HG02840 (cell line): ENCODE results near the gene SAMHD1.
"Not testable (repeated sequence)": the region's sequence is repeated elsewhere in the genome, so short reads cannot be mapped to it uniquely, and the experiment has no call there.

Source experiments
- ATAC-seq: cut with Tn5 transposase; IDR thresholded peaks from one replicate; pipeline ENCODE4 v1.9.1; 2021; ENCODE audit warnings: mild to moderate bottlenecking, moderate library complexity, moderate number of reproducible peaks; ENCODE audit not compliant: unreplicated experiment, low FRiP score

SAMHD1 gene

DNA sequence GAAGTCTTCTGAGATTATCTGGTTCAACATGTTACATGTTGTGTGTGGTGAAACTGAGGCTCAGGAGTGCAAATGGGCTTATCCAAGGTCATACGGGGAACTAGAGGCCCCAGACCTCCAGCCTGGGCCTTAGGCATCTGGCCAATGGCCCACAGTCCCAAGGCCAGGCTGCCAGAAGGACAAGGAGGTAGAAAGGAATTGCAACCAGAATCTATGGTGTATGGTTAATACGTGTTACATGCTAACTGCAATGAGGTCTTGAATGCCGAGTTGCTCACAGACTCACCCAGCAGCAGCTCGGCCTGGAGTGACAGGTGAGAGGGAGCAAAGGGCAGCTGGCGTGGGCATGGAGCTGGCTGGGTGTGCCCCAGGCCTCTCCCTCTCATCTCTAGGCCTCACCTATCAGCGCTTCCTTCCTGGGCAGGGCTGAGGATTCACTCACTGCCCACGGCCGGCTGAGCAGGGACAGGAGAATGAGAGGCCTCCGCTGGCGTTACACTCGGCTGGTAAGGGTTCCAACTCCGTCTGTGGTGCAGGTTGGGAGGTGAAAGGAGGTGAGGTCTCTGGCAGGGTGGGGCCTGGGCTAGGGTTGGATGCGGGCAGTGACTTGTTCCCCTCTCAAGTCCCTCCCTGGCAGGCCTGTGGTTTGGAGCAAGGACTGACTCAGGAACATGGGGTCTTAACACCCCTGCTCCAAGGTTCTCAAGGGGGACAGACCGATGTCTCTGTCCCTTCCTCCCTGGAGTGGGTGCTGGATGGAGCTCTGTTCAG is 75.6 kb downstream of the SAMHD1 start, which contains the start of gene TLDC2:
Gene TLDC2 (plus strand): TSS at position 437 of the 771 bp plus-strand sequence. CDS start 37 bp downstream, at position 474.
- no peak for ATAC-seq

DNA sequence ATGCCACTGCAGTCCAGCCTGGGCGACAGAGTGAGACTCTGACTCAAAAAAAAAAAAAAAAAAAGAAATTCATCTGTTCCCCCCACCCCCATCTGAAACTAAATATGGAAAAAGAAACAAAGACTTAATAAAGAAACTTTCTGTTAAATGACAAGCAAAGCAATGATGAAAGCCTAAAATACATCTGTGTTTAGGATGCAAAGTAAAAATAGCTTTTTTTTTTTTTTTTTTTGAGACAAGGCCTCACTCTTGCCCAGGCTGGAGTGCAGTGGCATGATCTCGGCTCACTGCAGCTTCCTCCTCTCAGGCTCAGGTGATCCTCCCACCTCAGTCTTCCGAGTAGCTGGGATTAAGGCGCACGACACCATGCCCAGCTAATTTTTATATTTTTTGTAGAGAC is 76.4 kb downstream of the SAMHD1 start:
- not testable (repeated sequence) for ATAC-seq

DNA sequence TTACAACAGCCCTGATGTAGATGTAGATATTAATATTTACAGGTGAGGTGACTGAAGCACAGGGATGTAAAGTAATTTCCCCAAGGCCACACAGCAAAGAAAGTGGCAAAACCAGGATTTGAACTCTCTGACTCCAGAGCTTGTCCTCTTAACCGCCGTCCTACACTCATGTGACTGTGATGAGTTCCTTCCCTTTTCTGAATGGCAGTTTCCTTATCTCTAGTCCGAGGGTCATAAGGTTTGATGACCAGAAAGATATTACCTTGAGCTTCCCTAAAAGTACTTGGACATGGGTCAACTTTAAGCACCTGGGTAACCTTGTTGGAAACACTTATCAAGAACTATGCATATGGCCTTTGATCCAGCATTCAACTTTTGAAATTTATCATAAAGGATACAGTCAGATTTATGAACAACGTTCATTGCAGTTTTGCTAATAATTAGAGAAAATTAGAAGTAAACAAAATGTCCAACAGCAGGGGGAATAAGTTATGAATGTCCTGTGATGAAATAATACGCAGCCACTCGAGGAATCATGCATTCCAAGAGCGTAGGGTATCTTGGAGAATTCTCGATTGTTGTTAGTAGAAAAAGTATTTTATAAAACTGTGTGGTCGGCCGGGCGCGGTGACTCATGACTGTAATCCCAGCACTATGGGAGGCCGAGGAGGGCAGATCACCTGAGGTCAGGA is 77.9 kb downstream of the SAMHD1 start:
- no peak for ATAC-seq

DNA sequence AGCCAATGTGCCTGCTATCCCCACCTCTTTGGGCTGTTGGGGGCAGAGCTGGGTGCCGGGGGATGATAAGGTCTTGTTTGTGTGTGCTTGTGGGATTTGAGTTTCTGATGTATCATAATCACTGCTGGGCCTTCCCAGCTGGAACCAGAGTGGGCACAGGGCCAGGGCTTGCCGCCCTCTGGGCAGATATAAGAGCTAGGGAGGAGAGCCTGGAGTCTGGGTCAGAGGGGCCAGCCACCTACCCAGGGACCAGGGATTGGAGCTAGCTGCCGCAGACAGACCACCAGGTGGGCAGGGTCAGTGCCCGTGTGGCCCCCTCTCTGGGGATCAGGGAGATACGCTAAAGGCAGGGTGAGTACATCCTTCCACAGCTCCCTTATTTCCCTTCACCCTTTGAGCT is 78.7 kb downstream of the SAMHD1 start:
- no peak for ATAC-seq

DNA sequence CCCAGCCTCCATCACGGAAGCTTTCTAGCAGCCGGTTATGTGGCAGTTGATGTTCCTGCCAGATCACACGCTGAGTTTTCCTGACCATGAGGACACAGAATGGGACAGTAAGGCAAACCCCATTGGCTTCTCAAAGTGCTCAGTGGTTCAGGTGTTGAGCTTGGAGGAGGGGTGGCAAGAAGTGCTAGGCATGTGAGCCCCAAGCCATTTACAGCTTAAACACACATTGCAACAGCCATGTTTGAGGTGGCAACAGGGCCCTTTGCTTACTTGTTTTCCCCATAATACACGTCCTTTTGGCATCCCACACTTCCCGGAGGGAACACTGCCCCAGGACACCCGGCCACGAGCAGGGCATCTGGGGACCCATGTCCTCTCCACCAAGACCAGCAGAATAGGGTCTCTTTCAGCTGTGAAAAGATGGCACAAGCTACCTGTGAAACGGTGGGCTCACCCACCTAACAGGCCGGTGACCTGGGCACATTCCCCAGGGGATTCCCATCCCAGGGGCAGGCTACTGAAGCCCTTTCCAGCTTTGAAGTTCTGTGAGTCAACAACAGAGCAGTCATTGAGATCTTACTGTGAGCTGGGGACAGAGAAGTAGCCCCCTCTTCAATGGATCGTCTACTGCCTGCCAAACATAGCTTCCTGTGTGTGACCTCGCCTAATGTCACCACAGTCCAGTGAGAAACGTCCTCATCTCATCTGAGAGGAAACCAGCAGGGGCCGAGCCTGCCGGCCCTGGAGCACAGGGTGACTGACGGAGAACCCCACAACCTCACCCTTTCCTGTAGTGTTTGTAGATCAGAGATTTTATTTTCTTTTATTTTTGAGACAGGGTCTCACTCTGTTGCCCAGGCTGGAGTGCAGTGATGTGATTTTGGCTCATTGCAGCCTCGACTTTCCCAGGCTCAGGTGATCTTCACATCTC is 79.6 kb downstream of the SAMHD1 start:
- ATAC-seq, result no peak

DNA sequence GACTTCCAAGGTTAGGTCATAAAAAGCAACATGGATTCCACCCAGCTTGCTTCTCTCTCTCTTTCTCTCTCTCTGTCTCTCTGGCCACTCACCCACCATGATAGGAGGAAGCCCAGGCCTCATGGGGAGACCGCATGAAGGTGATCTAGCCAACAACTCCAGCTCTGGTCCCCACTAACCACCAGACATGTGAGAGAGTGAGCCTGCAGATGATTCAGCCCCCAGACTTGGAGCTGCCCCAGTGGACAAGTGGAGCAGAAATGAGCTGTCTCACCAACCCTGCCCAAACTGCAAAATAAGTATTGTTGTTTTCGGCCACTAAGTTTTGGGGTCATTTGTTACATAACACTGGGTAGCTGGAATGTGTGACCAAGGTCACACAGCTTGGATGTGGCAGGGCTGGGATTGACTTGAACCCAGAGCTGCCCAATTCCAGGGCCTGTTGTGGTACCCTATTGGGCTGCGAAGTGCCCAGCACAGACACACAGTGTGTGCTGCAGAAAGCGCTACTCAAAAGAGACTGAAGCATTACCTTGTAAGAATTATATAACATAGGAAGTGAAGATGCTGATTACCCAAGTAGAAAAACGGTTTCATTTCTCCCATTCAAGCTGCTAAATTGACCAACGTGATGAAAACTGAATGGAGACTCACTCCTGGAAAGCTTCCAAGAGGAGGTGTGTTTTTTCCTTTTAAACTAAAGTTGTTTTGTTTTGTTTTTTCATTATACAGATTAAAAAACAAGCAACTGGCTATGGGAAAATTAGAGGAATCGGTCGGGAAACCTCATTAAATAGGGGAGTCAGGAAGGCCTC is 84.6 kb downstream of the SAMHD1 start:
- no peak for ATAC-seq

DNA sequence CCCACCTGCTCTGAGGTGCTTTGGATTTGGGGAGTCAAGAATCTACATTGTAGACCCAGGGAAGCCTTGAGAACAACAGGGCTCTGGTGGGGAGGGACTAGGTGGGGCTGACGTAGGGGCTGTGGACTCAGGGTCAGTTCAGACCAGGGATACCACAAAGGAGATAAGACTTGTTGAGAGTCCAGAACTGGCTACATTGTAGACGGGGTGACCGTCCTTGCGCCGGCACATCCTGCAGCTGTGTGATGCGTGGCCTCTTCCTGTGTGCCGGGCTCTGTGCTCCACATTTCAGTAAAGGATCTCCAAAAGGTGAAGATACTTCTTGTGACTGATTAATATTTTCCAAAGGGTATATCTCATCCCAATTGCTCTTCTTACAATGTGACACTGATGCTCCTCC is 85.3 kb downstream of the SAMHD1 start:
- ATAC-seq, result no peak

DNA sequence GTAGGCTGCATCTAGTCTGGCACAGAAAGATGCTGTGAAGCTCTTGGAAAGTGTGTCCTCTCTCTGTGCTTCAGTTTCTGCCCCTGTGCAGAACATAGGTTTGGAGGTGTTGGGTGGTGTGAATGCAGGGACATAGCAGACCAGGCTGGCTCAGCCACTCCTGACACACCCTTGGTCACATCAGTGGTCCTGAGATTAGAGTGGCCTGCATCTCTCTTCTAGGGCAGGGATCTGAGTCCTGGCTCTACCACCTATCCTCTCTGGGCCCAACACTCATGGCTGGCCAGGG is 85.7 kb downstream of the SAMHD1 start:
- no peak for ATAC-seq

DNA sequence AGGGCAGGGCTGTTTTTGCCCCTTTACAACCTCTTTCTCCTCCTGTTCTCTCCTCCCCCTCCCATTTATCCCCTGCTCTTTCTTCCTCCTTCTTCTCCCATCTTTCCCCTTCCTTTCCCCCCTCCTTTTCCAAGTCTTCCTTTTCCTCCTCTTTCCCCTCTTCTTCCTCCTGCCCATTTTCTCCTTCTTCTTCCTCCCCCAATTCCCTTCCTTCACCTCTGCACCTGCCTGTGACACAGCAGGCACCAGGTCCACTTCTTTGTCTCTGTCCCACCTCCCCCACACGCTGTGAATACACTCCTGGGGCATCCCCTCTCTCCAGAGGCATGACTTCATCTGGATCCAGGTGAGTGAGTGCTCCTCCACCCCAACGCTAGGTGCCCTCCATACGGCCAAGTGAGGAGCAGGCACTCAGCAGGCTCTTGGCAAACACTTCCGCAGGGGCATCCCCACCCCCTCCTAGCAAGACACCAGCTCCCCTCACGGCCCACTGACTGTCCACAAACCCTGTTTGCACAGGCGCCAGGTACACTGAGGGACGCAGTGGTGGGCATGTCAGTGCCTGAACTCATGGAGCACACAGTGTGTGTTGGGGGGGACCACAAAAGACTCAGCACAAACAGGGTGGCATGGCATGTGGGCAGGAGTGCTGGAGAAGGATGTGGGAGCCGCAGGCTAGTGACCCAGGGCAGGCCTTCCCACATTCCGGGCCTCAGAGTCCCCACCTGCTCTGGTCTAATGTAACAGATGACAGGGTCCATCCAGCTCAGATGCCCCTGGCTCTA is 86.2 kb downstream of the SAMHD1 start:
- ATAC-seq, result no peak

DNA sequence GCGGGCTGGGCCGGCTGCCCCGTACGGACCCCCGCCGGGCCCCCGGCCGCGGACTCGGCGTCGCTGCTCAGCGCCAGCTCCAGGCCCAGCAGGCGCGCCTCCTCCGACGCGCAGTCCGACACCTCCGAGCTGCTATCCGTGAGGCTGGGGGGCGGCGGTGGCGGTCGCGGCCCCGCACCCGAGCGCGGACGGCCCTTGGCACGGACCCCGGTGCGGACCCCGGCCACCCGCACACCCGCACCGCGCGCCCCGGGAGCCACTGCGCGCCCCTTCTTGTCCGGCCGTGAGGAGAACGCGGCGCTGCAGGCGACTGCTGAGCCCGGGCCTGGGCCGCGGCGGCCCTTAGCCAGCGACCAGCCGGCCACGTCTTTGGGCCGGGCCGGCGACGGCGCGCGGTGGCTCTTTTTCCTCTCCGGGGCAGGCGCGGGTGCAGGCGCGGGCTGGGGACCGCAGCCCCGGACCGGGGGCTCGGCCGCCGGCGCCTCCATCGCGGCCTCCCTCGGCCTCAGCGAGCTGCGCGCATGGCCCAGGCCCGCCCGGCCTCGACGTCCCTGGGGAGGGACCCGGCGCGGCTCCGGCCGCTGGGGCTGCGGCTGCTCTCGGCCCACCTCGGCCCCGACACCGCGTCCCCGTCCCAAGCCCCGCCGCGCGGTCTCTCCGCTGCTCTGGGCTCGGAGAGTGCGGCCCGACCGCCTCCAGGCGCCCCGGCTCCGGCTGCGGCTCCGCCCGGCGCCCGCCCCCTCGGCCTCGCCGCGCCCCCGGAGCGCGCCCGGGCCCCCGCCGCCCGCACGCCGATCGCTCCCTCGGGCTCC is 88.4 kb downstream of the SAMHD1 start:
- peak; percentile 13 for ATAC-seq

DNA sequence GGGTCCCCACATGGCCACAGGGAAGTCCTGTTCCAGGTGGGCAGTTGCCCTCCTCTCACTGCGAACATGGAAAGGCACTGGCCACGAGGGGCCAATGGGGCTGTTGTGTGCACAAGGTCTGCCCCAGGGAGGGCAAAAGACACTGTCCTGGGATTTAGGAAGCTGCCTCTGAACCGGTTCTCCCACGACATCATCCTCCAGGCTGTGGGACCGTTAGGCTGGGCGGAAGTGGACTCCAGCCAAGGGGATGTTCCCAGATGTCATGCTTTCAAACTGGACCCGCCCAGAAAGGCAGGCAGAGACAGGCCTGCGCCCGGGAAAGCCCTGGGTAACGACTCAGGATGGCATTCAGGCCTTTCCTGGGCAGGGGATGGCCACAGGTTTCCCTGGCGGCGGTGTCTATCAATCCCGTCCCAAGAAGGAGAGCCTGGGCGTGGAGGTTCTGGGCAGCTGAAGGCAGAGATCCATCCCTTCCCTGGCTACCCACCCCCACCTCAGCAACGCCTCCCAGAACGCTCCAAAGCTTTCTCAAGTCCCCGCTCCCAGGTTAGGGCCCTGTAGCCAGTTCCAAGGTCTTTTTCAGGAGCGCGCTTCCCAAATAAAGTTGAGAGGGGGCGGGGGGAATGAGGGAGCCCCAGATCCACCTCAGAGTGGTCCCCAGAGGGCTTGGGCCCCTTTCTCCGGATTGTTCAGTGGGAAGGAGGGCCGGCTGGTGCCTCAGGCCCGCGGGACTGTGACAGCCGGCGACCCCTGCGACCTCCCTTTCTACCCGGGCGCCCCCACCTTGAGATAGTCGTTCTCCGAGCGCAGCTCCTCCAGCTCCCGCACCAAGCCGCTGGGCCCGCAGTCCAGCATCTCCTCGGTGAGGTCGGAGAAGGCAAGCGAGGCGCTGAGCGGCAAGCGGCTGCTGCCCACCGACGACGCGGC is 89.4 kb downstream of the SAMHD1 start:
- no peak for ATAC-seq

DNA sequence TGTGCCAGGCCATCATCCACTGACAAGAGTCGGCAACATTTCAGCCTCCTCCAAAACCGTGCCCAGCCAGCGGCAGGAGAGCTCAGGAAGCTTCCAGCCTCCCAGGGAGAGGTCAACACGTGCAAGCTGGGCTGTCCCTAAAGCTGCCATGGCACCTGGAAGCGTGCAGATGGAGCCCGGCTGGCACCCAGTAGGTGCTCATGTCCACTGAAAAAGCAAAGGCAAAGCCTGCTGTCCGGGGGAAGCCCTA is 90.0 kb downstream of the SAMHD1 start:
- ATAC-seq, result no peak

DNA sequence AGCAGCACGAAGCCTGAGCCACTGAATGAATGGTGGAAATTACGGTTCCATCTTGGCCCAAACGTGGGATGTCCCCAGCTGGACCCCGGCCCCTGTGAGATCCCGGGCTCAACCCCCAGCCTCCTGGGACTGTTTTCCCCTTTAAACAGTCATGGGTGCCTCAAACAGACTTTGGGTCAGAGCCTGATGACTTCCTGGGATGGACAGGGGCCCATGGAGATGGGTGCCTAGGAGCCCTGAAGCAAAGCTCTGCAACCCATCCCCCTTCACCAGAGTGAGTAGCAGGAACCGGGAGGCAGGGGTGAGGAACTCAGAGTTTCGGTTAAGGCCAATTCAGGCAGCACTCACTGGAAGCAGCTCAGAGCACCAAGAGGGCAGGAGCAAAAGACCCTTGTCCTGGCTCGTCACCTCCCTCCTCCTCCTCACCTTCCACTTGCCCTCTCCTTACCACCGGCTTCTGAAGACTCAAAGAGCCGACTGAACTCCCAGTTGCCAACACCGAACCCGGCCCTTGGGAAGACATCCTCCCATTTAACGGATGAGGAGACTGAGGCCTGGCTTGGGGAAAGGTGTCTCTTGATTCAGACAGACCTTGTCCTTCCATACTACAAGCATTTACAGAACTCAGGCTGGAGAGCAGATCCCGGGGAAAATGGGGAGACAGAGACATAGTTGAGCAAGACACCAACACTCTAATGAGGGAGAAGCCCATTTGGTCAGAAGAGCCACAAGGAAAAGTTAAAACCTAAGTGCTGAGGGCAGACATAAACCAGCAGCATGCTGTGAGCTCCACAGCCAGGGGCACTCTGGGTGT is 90.5 kb downstream of the SAMHD1 start:
- ATAC-seq, result no peak

DNA sequence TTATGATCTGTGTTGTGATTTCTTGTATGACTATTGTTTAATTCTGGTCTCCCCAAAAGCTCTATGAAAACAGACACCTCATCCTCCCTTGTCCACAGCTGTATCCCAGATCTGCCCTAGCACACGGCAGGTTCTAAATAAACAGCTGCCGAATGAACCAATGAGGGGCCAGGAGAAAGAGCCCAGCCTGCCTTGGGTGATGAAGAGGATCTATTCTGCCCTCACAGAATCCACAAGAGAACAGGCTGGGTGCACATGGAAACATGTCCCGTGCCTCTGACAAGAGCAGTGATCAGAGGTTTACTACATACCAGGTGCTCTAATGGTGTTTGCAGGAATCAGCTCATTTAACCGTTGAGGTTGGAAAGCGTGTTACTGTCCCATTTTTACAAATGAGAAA is 91.2 kb downstream of the SAMHD1 start:
- ATAC-seq, result no peak

DNA sequence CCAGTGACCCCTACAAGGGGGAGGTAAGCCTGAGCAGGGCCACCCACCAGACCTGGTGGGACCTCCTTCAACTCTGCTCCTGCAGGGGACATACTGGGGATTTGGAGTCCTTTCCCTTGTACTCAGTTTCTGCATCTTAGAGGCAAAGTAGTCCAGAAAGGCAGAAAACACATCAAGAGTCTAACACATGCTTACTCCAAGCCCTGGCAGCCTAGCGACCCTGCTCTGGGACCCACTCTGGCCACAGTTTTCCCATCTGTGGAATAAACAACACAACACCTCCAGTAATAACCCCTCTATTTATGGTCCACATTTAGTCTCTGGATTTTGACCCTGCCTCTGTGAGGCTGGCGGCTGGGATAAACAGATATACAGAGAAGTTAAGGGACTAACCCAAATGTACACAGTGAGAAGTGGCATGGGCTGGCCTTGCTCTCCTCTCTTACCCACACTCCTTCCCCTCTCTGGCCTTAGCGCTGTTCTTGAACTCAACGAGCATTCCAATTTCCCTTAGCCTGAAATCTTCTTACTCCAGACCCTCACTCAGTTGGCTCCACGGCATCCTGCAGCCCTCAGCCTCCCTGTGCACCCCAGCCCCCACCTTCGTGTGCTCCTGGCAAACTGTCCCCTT is 91.7 kb downstream of the SAMHD1 start:
- no peak for ATAC-seq

DNA sequence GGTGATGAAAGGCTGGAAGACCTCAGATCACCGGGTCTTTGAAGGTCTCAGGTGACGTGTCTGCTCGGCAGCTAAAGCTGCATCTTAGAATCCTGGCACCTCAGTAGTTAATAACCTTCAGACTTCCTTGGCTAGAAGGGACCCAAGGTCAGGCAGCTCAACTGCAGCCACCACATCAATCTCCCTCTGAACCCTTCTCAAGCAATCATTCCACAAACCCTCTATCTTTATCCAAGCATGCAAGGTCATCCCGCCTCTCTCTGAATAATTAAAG is 92.3 kb downstream of the SAMHD1 start:
- no peak for ATAC-seq
